HG02759 (cell line): Measurements from ENCODE around the gene GRHL3.

ENCODE experiments used
- ATAC-seq: cut with Tn5 transposase; IDR thresholded peaks from one replicate; pipeline ENCODE4 v1.9.1; 2021; ENCODE audit warnings: mild to moderate bottlenecking, moderate library complexity; ENCODE audit not compliant: unreplicated experiment

GRHL3 gene

GRCh38 chr1:24317081-24317480 lies 2.1 kb upstream of the GRHL3 start:
- no peak for ATAC-seq

GRCh38 chr1:24317956-24318614 lies 1.1 kb upstream of the GRHL3 start:
- no peak for ATAC-seq

- ATAC-seq, result no peak
These were observed 394 bp upstream of the GRHL3 start for GRCh38 chr1:24318615-24319311.

GRCh38 chr1:24319962-24320361 lies 805 bp downstream of the GRHL3 start:
- no peak for ATAC-seq

GRCh38 chr1:24321126-24321525 lies 2.0 kb downstream of the GRHL3 start:
- ATAC-seq, result no peak

- ATAC-seq, result peak; percentile 75
These were observed 2.7 kb downstream of the GRHL3 start for GRCh38 chr1:24321697-24322469.

GRCh38 chr1:24322470-24323177 lies 3.5 kb downstream of the GRHL3 start:
- ATAC-seq, result peak; percentile 14

GRCh38 chr1:24323281-24323680 lies 4.1 kb downstream of the GRHL3 start:
- no peak for ATAC-seq

- ATAC-seq, result no peak
These were observed 5.7 kb downstream of the GRHL3 start for GRCh38 chr1:24324903-24325302.

GRCh38 chr1:24325587-24326449 lies 6.7 kb downstream of the GRHL3 start:
- no peak for ATAC-seq

GRCh38 chr1:24327486-24327885 lies 8.3 kb downstream of the GRHL3 start:
- no peak for ATAC-seq

GRCh38 chr1:24327891-24328290 lies 8.7 kb downstream of the GRHL3 start:
- no peak for ATAC-seq

- no peak for ATAC-seq
These were observed 10.2 kb downstream of the GRHL3 start for GRCh38 chr1:24329331-24329730.

GRCh38 chr1:24329797-24330543 lies 10.8 kb downstream of the GRHL3 start:
- ATAC-seq, result no peak

GRCh38 chr1:24331961-24332673 lies 13.0 kb downstream of the GRHL3 start:
- ATAC-seq, result no peak

- ATAC-seq, result no peak
These were observed 16.9 kb downstream of the GRHL3 start for GRCh38 chr1:24336075-24336474.

GRCh38 chr1:24337455-24337854 lies 18.3 kb downstream of the GRHL3 start:
- ATAC-seq, result no peak

- ATAC-seq, result no peak
These were observed 19.3 kb downstream of the GRHL3 start for GRCh38 chr1:24338447-24338846.

- ATAC-seq, result no peak
These were observed 20.8 kb downstream of the GRHL3 start for GRCh38 chr1:24339996-24340395.
